Activated CD8-positive, alpha-beta T cell treated with anti-CD3 and anti-CD28 coated beads, Interleukin-2, amount 10 ng/mL, durations not matched to agents 7 days and 5 days (primary cell): ENCODE results near the gene DUSP6. TPM values are rescaled to one million over a fixed set of nuclear protein-coding genes. Genes with fewer than 3 reads are reported as not detected.
A peak's percentile ranks its signal among the peaks of the same experiment; 100 is the strongest.

Experiments used
- ATAC-seq: fragments of 150-1000 bp; cut with Tn5 transposase; one replicate; pipeline ENCODE4 v1.10.0; 2021; ENCODE audit warnings: moderate library complexity
- CTCF ChIA-PET: fragments of 350-600 bp; sonication (Branson Sonifier 250); formaldehyde crosslinking; loops from one replicate; lab custom pipeline; 2021; ENCODE audit warnings: antibody characterized with exemption; lab: Charles Lee
- POLR2A ChIA-PET: fragments of 350-600 bp; sonication (Branson Sonifier 250); formaldehyde crosslinking; loops from one replicate; lab custom pipeline; 2021; ENCODE audit warnings: antibody characterized with exemption; lab: Charles Lee
- DNase-seq: peaks from one replicate; pipeline ENCODE4 v3.0.0-alpha.2; 2020
- H3K27ac Mint-ChIP-seq: one replicate; pipeline ENCODE4 v1.8.0; 2021; ENCODE audit warnings: mild to moderate bottlenecking, mixed read lengths
- H3K27me3 Mint-ChIP-seq: one replicate; pipeline ENCODE4 v1.8.0; 2021; ENCODE audit warnings: low read depth, mixed read lengths
- H3K36me3 Mint-ChIP-seq: one replicate; pipeline ENCODE4 v1.8.0; 2021; ENCODE audit warnings: low read depth, mixed read lengths
- H3K4me1 Mint-ChIP-seq: one replicate; pipeline ENCODE4 v1.8.0; 2021; ENCODE audit warnings: low read depth, mixed read lengths
- H3K4me3 Mint-ChIP-seq: one replicate; pipeline ENCODE4 v1.8.0; 2021; ENCODE audit warnings: mild to moderate bottlenecking, mixed read lengths
- H3K9me3 Mint-ChIP-seq: one replicate; pipeline ENCODE4 v1.8.0; 2022; ENCODE audit warnings: mixed read lengths; ENCODE audit not compliant: insufficient read depth
- total RNA-seq, 2 experiments: library from RNA; stranded (reverse); gene quantifications; one replicate each; pipeline ENCODE4 v1.2.3, GENCODE V29; 2021

The DUSP6 gene
- total RNA-seq, 2 experiments from 2014 or later, result 116 to 119 TPM

- no peak for ATAC-seq
- ChIA-PET POLR2A (no interaction called here), CTCF (no interaction called here)
- DNase-seq, result no peak
- Mint-ChIP-seq H3K4me1 (peaks cover 25% of the 10 kb centered on the region), H3K27ac (no peak overlapping the region), H3K27me3 (peaks cover 3% of the 10 kb centered on the region), H3K9me3 (no peaks in the 10 kb centered on the region), H3K4me3 (no peak overlapping the region), H3K36me3 (peaks cover 14% of the 10 kb centered on the region)
Observed at GRCh38 chr12:89356069-89356665, 3.9 kb upstream of the DUSP6 start.

GRCh38 chr12:89355243-89356068 lies 3.2 kb upstream of the DUSP6 start:
- ChIA-PET POLR2A (interaction anchor here (2.6 kb wide), 1 partner anchor 169 kb away, joined by 10 read pairs; the partner anchor contains the start of gene GALNT4), CTCF (interaction anchor here (1.0 to 4.9 kb wide), 6 partner anchors 9 to 337 kb away, joined by 3 to 53 read pairs (median 4); no protein-coding TSS in a partner anchor)
- ATAC-seq, result no peak
- Mint-ChIP-seq H3K27ac (peak overlapping the region; percentile 94), H3K9me3 (no peaks in the 10 kb centered on the region), H3K36me3 (peaks cover 20% of the 10 kb centered on the region), H3K4me1 (peaks cover 25% of the 10 kb centered on the region), H3K27me3 (no peaks in the 10 kb centered on the region), H3K4me3 (peak overlapping the region; percentile 85)
- no peak for DNase-seq

- Mint-ChIP-seq H3K9me3 (no peaks in the 10 kb centered on the region), H3K4me3 (peak overlapping the region; percentile 85), H3K4me1 (peaks cover 27% of the 10 kb centered on the region), H3K27me3 (no peaks in the 10 kb centered on the region), H3K36me3 (peaks cover 28% of the 10 kb centered on the region), H3K27ac (peak overlapping the region; percentile 94)
- no peak for DNase-seq
- CTCF ChIA-PET, result interaction anchor here (0.9 to 5.7 kb wide), 12 partner anchors 9 to 336 kb away, joined by 3 to 53 read pairs (median 4); no protein-coding TSS in a partner anchor
- POLR2A ChIA-PET, result interaction anchor here (0.6 to 5.0 kb wide), 15 partner anchors 8 to 314 kb away, joined by 3 to 83 read pairs (median 4); partner anchors contain the start of gene GALNT4
- no peak for ATAC-seq
Observed at GRCh38 chr12:89354612-89355067, 2.3 kb upstream of the DUSP6 start.

- Mint-ChIP-seq H3K27ac (peak overlapping the region; percentile 94), H3K36me3 (peaks cover 34% of the 10 kb centered on the region), H3K4me3 (peak overlapping the region; percentile 85), H3K4me1 (peaks cover 30% of the 10 kb centered on the region), H3K9me3 (no peaks in the 10 kb centered on the region), H3K27me3 (no peaks in the 10 kb centered on the region)
- ChIA-PET CTCF (interaction anchor here (0.9 to 5.7 kb wide), 12 partner anchors 8 to 336 kb away, joined by 3 to 53 read pairs (median 4); no protein-coding TSS in a partner anchor), POLR2A (interaction anchor here (0.6 to 5.0 kb wide), 26 partner anchors 8 to 335 kb away, joined by 3 to 83 read pairs (median 4); partner anchors contain the start of gene GALNT4)
- peak; percentile 89 for DNase-seq
- peak; percentile 28 for ATAC-seq
Observed at GRCh38 chr12:89353823-89354611, 1.7 kb upstream of the DUSP6 start.

GRCh38 chr12:89353188-89353822 lies 1.0 kb upstream of the DUSP6 start:
- CTCF ChIA-PET, result interaction anchor here (1.0 to 5.7 kb wide), 10 partner anchors 104 to 335 kb away, joined by 3 to 53 read pairs (median 12); no protein-coding TSS in a partner anchor
- ATAC-seq, result peak; percentile 18
- Mint-ChIP-seq H3K4me3 (peak overlapping the region; percentile 98), H3K27ac (peak overlapping the region; percentile 94), H3K4me1 (peaks cover 37% of the 10 kb centered on the region), H3K9me3 (no peaks in the 10 kb centered on the region), H3K27me3 (no peaks in the 10 kb centered on the region), H3K36me3 (peaks cover 41% of the 10 kb centered on the region)
- POLR2A ChIA-PET, result interaction anchor here (1.0 to 5.0 kb wide), 29 partner anchors 8 to 334 kb away, joined by 3 to 83 read pairs (median 5); partner anchors contain the start of gene GALNT4
- DNase-seq, result peak; percentile 59

GRCh38 chr12:89352242-89352491 lies 134 bp downstream of the DUSP6 start:
- CTCF ChIA-PET, result interaction anchor here (0.8 to 5.7 kb wide), 17 partner anchors 44 to 334 kb away, joined by 3 to 53 read pairs (median 4); no protein-coding TSS in a partner anchor
- POLR2A ChIA-PET, result interaction anchor here (0.7 to 5.0 kb wide), 41 partner anchors 10 to 528 kb away, joined by 3 to 83 read pairs (median 6); partner anchors contain the start of genes ATP2B1, GALNT4 and POC1B

GRCh38 chr12:89351489-89352241 lies 636 bp downstream of the DUSP6 start:
- Mint-ChIP-seq H3K4me3 (peak overlapping the region; percentile 98), H3K36me3 (peaks cover 58% of the 10 kb centered on the region), H3K27me3 (no peaks in the 10 kb centered on the region), H3K4me1 (peaks cover 54% of the 10 kb centered on the region), H3K27ac (peak overlapping the region; percentile 94), H3K9me3 (no peaks in the 10 kb centered on the region)
- CTCF ChIA-PET, result interaction anchor here (0.8 to 5.7 kb wide), 22 partner anchors 28 to 333 kb away, joined by 3 to 53 read pairs (median 4); partner anchors contain the start of genes GALNT4 and POC1B
- POLR2A ChIA-PET, result interaction anchor here (0.6 to 5.0 kb wide), 38 partner anchors 11 to 529 kb away, joined by 3 to 83 read pairs (median 6); partner anchors contain the start of genes ATP2B1, GALNT4 and POC1B
- DNase-seq (peak; percentile 52), ATAC-seq (peak; percentile 29)

More at GRCh38 chr12:89352242-89352491, 134 bp downstream of the DUSP6 start:
- Mint-ChIP-seq H3K36me3 (peaks cover 53% of the 10 kb centered on the region), H3K27me3 (no peaks in the 10 kb centered on the region), H3K4me3 (peak overlapping the region; percentile 98), H3K27ac (peak overlapping the region; percentile 94), H3K4me1 (peaks cover 49% of the 10 kb centered on the region), H3K9me3 (no peaks in the 10 kb centered on the region)
- DNase-seq, result no peak
- ATAC-seq, result no peak

GRCh38 chr12:89350630-89351488 lies 1.4 kb downstream of the DUSP6 start:
- no peak for ATAC-seq
- Mint-ChIP-seq H3K36me3 (peaks cover 60% of the 10 kb centered on the region), H3K9me3 (no peaks in the 10 kb centered on the region), H3K4me3 (peak overlapping the region; percentile 98), H3K27ac (peak overlapping the region; percentile 94), H3K27me3 (no peaks in the 10 kb centered on the region), H3K4me1 (peaks cover 58% of the 10 kb centered on the region)
- CTCF ChIA-PET, result interaction anchor here (0.9 to 5.7 kb wide), 14 partner anchors 28 to 332 kb away, joined by 3 to 53 read pairs (median 4); partner anchors contain the start of genes GALNT4 and POC1B
- POLR2A ChIA-PET, result interaction anchor here (0.6 to 5.0 kb wide), 25 partner anchors 17 to 323 kb away, joined by 3 to 83 read pairs (median 8); partner anchors contain the start of genes GALNT4 and POC1B
- DNase-seq, result peak; percentile 53

- Mint-ChIP-seq H3K4me1 (peaks cover 58% of the 10 kb centered on the region), H3K36me3 (peaks cover 58% of the 10 kb centered on the region), H3K4me3 (peak overlapping the region; percentile 98), H3K9me3 (no peaks in the 10 kb centered on the region), H3K27me3 (no peaks in the 10 kb centered on the region), H3K27ac (peak overlapping the region; percentile 94)
- ChIA-PET CTCF (interaction anchor here (0.9 to 5.7 kb wide), 8 partner anchors 29 to 332 kb away, joined by 3 to 53 read pairs (median 4); partner anchors contain the start of gene GALNT4), POLR2A (interaction anchor here (1.3 to 5.0 kb wide), 6 partner anchors 16 to 310 kb away, joined by 4 to 83 read pairs (median 23); no protein-coding TSS in a partner anchor)
- ATAC-seq (no peak), DNase-seq (no peak)
Observed at GRCh38 chr12:89350260-89350629, 2.1 kb downstream of the DUSP6 start.
